SW480 (cell line): ENCODE results near the gene KLHL3.

Experiments
- DNase-seq: peaks from one replicate; pipeline ENCODE4 v3.0.0-alpha.2; 2016; ENCODE audit warnings: low spot score

KLHL3 gene

DNA sequence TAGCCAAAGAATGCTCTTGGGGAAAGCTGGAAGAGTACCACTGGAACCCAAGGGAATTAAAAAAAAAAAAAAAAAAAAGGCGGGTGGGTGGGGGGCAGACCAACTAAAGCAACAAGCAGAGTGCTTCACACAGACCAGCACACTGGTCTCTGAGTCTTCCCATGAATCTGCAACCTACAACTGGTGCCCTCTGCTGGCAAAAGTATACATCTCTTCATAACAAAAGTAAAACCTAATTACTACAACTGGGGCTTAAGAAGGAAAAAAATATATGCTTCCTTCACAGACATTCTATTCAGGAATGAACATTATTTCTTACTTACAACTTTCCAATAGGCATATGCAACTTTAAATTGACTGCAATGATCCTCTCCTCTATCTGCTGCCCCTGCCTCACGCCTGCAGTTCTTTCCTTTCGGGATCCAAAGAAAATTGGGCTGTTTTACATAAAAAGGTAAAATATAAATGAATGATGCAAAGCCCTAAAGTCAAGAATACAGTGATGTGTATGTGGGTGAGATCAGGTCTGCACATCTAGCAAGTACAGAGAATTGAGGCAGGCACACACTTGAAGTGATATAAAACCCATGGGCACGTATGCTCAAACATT is 7.2 kb upstream of the KLHL3 start:
- peak; percentile 79 for DNase-seq

DNA sequence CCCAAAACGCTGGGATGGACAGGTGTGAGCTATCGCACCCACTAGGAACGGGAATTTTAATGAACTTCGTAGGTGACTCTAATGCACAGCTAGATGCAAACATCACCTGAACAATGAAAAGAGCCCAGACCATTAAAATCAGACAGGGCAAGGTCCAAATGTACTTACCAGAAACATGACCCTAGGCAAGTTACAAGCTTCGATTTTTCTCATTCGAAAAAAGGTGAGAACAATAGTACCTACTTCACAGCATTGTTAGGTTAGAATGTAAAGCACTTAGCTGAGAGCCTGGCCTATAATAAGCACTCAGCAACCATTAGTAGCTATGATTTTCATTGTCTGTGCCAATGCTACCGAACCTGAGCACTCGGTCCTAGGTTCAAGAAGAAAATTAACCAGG is 5.8 kb upstream of the KLHL3 start:
- no peak for DNase-seq

DNA sequence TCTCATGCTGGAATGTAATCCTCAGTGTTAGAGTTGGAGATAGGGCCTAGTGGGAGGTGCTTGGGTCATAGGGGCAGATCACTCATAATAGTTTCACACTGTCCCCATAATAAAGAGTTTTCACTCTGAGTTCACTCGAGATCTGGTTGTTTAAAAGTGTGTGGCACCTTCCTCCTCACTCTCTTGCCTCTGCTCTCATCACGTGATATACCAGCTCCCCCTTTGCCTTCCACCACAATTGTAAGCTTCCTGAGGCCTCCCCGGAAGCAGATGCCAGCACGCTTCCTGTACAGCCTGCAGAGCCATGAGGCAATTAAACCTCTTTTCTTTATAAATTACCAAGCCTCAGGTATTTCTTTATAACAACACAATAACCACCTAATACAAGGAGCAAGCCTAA is 3.8 kb upstream of the KLHL3 start:
- no peak for DNase-seq

DNA sequence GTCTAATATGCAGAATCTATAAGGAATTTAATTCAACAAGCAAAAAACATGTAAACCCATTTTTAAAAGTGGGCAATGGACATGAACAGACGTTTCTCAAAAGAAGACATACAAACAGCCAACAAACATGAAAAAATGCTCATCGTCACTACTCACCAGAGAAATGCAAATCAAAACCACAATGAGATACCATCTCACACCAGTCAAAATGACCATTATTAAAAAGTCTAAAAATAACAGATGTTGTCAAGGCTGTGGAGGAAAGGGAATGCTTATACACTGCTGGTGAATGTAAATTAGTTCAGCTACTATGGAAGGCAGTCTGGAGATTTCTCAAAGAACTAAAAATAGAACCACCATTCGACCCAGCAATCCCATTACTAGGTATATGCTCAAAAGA is 3.1 kb upstream of the KLHL3 start:
- no peak for DNase-seq

DNA sequence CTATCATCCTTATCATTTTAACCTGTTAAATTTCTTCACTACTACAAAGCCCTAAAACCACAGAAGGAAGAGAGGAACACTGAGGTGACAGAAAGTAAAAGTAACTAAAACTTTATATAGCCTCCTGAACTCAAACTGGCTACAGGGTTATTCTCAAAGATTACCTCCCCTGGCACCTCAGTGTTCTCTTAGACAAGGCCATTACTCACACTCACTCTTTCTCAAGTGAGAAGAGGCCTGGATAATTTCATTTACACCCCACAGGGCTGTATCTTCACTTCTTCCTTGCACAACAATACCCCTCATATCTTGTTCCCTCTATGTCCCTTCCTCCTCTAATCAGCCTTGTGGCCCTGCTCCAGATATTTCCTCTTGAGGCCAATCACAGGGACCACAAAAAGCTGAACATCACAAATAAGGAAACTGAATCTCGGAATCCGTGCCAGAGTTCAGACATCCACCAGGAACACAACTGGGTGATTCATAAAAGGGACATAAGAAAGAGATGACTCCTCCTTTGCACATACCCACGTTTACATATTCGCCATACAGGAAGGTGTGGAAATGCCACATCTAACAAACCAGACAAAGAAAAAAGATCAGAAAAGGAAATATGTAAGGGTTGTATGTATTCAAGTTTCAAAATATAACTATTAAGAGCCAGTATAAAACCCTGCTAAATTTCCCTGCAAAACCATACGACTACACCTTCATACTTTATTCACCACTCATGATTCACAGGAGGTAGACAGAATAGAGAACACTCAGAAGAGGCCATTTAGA is 1.7 kb upstream of the KLHL3 start:
- peak; percentile 23 for DNase-seq

DNA sequence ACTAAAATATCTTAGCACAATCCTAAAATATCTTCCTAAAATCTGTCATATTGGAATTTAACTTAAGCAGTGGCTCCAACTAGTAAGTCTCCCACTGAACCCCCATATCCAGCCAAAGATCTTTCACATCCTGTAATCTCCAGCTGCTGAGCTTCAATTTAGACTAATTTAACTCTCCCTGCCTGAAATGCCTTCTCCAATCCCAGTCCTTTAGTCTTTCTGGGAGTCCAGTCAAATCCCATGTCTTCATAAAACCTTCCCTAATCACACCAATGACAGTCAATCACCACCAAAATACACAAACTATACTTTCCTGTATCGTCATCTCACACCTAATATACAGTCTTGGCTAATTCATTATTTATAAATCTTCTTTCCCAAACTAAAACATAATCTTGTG is 607 bp upstream of the KLHL3 start:
- DNase-seq, result no peak

DNA sequence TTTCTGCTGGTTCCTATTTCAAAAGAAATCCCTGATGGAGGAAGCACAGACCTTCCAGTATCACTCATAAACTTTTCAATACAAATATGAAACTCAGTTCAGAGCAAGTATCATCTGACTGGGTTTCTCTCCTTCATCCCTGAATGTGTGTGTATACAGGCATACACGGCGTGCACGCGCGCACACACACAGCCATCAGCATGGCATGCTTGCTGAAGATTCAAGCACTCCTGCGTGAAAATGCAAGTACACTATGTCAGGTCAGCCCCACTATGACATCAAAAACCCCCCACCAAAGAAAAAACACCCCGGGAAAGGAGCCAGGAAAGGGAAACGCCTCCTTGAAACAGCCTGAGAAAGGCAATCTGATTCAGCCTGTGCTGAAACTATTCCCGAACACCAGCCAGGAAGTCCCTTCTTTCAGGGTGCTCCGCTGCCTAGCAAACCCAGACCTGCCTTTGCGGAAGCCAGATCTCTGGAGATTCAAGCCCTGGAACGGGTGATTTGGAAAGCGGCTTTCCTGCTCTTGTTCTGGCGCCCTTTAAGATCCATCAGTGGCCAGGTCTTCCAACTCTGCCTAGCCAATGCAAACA is 831 bp downstream of the KLHL3 start:
- no peak for DNase-seq

DNA sequence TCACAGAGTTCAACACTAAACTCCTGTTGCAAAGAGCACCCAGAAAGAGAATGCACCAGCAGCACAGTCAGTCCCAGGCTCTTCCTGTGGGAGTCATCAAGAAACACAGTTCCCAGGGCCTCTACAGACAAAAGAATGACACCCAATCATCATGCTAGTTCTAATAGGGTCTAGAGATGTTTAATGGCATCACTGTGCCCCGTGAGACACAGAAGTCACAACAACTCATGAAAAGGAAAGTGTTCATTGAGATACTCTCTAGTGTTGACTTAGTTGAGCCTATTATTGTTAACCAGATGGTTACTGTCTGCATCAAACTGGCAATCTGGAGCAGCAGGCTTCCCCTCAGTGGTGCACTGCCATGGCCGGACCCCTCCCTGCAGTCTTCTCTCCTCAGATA is 1.6 kb downstream of the KLHL3 start:
- no peak for DNase-seq

DNA sequence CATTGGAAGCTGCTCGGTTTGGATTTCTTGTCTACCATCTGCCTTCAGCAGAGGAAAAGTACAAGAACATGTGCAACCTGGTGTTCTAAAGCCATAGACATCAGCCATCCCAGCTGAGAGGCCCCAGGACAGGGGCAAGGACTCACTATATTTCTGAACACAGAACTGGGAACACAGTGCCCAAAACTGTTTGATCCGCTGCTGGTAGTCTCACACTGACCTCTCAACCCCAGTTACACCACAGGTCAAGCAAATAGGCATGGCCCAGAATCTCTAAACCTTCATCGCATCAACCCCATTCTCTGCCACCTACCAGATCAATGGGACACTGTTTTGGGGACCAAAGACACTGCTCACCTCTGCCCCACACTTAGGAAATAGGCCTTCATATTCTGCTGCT is 2.0 kb downstream of the KLHL3 start:
- no peak for DNase-seq

DNA sequence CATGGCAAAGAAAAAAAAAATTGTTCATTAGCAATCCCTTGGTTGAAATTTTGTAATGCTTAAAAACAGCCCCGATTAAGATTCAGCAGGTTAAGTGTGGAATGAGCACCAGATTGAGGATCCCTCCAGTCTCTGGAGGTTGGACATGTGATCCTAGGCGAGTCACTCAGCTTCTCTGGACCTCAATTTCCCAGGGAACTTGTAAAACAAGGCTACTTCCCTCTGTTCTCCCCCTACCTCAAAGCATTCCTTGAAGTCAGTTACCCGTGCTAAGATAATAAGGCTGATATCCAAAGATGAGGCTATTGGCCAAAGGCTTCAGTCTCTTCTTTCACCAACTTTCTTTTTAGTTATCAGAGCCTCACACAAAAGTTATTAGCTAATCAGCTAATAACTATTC is 2.9 kb downstream of the KLHL3 start:
- no peak for DNase-seq

DNA sequence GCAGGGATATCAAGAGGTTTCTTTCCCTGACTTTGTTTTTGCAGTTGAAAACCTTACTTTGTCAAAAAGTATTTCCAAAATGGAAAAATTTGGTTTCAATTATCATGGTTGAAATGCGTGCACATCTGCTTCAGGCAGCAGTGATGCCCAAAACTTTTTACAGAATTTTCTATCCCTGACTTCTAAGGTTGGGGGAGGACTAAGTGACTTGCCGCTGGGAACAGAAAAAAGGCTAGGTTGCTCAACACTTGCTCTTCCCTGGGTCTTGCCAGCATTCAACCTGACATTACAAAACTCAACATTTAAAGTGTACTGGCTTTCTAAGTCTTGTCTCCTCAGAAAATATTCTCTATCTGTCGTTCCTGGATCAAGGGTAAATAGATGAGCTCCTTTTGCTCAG is 4.7 kb downstream of the KLHL3 start:
- DNase-seq, result no peak

DNA sequence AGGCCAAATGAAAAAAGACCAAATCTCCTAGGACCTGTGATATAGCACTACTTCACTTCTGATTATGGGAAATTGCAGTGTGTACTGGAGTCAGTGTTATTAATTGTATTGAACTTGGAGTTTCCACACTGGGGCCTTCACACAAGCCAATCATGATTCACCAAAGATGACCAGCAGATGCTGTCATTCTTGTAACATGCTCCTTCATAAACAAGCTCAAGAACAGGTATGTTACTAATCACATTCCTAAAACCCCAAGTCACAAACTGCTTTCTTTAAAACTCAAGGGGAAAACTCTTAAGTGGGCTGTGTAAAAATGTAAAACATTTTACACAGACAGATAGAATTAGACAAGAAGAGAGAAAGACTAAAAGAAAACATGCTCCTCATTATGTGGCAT is 5.6 kb downstream of the KLHL3 start:
- DNase-seq, result no peak

DNA sequence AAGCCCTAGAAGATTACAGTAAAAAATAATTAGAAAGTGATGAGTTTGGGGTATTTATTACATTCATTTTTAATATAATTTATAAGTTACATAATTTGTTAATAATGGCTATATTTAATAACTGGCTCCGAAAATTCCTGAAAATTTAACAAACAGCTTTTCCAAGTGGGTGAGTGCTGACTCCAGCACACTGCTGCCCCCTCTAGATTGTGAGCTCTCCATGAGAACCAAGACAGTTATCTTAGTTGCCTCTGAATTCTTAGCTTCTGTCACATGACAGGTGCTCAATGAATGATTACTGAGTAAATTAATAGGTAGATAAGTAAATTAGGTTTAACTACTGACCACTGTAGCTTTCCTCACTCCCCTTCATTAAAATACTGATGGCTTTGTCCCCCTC is 7.8 kb downstream of the KLHL3 start:
- DNase-seq, result no peak

DNA sequence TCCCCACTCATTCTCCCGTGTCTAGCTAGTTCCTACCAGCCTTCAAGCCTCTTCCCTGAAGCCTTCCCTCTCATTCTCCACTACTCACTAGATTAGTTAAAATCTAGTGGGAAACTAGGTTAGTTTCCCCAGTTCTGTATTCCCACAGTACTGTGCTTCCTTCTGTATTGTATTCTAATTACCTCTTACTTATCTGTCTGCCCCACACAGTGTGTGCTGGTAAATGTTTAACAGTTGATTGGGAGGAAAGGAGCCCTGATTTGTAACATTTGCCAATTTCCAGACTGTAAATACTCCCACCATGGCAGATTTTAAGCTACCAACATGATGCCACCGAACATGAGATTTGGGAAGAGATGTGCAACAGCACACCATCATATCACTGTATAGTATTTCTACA is 8.3 kb downstream of the KLHL3 start:
- DNase-seq, result no peak

DNA sequence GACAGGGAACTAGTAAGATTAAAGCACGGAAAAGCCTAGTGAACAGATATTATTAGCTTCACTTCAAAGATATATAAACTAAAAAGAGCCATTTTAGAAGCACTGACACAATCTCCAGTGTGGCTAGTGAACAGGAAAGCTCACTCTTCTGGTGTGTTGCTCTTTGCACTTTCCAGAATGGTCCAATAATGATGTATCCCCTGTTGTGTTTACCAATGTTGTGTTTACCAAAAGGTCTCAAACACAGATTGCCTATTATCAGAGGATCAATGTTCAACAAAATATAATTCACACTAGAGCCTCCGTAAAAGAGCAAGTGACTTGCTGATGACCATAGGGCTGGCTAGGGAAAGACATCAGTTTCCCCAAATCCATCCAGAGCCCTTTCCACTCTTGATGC is 11.6 kb downstream of the KLHL3 start:
- no peak for DNase-seq

DNA sequence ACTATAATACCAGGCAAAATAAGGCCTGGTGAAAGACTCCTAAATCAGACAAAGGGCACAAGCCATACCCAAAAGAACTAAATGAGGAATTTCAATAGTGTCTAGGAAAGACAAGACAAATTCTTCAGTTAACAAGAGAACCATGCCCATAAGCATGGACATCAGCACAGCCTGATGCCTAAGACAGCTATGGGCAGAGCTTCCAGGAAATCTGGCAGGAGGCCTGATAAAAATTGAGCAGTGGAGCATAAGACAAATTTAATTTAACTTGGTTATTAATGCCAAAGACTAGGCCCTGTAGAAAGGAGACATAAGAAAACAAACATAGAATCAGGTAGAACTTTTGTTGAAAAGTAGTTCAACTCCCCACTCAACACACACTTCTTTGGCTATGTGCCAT is 17.3 kb downstream of the KLHL3 start:
- no peak for DNase-seq

DNA sequence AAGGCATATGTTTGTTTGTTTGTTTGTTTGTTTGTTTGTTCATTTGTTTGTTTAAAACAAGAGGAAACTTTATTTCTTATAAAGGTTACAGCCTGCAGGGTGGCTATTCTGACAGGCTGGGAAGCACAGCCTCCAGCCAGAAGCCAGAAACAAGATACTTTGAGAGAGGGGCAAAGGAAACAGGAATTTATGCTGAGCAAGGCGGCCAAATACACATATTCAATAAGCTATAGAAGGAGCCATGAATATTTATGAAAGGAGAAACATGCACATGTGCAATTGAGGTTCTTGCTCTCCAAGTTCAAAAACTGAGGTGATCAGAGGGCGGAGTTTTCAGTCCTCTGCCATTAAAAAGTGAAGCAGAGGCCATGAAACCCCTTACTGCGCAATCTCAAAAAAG is 19.6 kb downstream of the KLHL3 start:
- no peak for DNase-seq

DNA sequence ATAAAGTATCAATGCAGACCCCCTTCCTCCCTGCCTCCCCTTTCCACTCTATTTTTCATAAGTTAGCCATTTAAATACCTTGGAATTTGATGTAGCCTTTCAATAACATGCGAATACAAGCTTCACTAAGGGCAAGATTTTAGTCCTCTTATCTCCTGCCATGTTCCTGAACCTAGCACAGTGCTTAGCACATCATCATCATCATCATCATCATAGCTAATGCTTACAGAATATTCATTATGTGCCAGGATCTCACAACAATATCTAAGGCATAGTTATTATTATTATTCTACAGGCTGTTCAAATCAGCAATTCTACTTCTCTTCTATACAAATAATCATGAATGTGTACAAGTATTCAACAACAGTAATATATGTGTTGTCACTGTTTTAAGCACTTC is 20.4 kb downstream of the KLHL3 start:
- no peak for DNase-seq

DNA sequence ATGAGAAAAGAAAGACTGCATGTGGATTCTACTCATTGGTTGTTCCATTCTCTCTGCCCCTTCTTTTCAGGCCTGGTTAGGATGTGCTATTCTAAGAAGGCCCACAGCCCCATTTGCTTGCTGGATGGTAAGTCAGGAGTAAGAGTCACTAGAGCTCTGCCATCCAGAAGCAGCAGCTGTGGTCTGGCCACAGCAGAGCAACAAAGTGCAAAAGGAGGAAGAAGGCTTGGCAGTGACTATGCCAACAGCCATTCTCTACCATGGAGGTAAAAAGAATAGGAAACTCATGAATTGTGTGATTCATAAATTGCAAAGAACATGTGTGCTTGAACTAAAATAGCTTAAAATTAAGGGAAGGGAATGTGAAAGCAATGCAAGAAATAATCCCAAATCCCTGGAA is 20.9 kb downstream of the KLHL3 start:
- DNase-seq, result no peak

DNA sequence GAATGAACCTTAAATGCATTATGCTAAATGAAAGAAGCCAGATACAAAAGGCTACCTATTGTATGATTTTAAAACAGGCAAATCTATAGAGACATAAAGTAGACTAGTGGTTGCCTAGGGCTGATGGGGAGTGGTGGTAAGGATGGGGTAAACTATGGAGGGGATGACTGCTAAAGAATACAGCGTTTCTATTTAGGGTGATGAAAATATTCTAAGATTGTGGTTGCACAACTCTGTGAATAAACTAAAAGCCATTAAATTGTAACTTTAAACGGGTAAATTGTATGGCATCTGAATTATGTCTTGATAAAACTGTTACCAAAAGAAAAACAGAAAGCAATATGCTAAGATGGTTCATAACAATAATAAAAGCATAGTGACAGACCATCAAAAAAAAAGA is 21.4 kb downstream of the KLHL3 start:
- no peak for DNase-seq

DNA sequence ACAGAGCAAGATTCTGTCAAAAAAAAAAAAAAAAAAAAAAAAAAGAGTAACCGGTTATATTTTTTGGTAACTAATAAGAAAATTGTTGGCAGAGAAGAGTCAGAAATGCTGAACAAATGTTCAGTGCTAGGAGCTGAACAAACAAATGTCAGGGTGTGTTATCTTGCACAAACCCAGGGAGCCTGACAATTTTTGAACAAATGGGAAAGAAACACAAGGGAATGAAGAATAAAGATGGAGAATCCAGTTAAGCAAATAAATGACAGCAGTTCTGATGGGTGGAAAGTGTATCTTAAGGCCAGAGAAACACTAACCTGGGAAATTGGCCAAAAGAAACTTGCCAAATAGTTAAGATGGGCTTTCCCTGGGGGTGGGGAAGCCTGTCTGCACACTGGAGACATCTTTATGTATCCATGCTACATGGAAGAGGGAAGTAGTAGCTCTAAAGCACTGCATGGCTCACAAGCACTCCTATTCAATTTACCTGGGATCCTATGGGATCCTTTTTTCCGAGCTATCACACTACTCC is 23.7 kb downstream of the KLHL3 start:
- DNase-seq, result no peak

DNA sequence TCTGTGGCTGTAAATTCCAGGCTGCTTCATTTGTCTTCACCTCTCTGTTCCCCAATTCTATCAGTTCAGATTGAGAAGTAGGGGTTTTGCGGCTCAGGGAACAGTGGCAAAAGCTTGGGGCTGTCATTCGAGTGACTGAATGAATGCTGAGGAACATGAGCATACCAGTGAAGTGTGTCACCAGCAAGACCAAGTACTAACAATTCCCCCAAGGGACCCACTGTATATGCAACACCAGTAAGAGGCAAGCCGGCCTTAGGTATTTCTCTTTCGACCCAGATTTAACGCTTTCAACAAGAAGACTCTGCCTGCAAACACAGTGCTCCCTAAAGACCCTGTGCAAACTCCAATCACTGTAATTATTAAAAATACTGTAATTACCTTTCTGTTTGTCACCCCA is 25.8 kb downstream of the KLHL3 start:
- DNase-seq, result no peak

DNA sequence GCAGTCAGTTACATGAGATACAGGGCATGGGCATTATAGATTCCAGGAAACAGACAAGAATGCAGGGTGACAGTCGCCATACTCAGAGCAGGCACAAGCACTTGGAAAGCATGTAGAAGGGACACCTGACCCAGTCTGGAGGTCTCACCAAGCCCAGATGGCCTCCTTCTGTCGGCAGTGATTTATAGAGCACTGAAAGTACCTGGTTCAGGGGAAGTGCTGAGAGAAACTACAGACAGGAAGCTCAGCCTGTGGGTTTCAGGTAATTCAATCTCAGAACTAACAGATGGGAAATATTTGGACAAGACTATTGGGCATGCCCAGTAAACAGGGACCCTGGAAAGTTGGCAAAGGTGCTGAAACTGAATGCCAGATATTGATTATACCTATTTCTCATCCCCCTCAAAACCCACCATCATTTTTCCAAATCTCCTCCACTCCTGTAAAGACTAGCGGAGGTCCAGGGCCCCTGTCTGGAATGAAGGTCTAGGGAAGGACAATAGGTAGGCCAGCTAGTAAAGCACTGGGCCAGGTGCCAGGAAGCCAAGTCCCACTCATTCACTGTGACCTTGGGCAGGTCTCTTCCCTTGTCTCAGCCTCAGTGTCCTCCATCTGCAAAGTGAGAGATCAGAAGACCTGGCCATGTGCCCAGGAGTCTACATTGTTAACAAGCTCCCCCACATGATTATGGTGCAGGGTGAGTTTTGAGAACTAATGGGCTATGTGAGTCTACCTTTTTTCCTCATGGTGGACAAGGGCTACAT is 26.9 kb downstream of the KLHL3 start:
- no peak for DNase-seq
